Dendritic cell treated with granulocyte-macrophage colony-stimulating factor and Interleukin-4, amounts not matched to agents 40 ng/mL and 50 ng/mL, for 4 days (primary cell): ENCODE results near the gene LANCL1.
A peak's percentile ranks its signal among the peaks of the same experiment; 100 is the strongest.
"Not testable (repeated sequence)": the region's sequence is repeated elsewhere in the genome, so short reads cannot be mapped to it uniquely, and the experiment has no call there.

Source experiments
- H3K27ac Mint-ChIP-seq: one replicate; pipeline ENCODE4 v1.8.0; 2022; ENCODE audit warnings: mild to moderate bottlenecking, mixed read lengths
- H3K27me3 Mint-ChIP-seq: one replicate; pipeline ENCODE4 v1.8.0; 2022; ENCODE audit warnings: mild to moderate bottlenecking, mixed read lengths
- H3K36me3 Mint-ChIP-seq: one replicate; pipeline ENCODE4 v1.8.0; 2022; ENCODE audit warnings: low read depth, mixed read lengths
- H3K4me1 Mint-ChIP-seq: one replicate; pipeline ENCODE4 v1.8.0; 2022; ENCODE audit warnings: low read depth, mixed read lengths
- H3K4me3 Mint-ChIP-seq: one replicate; pipeline ENCODE4 v1.8.0; 2022; ENCODE audit warnings: mild to moderate bottlenecking, moderate library complexity, mixed read lengths
- H3K9me3 Mint-ChIP-seq: one replicate; pipeline ENCODE4 v1.8.0; 2022; ENCODE audit warnings: mixed read lengths
- intact Hi-C: fragments of 100-400 bp; cut with micrococcal nuclease; formaldehyde crosslinking; loops from one replicate; pipeline ENCODE4 v1.15.0; 2022

The LANCL1 gene

DNA sequence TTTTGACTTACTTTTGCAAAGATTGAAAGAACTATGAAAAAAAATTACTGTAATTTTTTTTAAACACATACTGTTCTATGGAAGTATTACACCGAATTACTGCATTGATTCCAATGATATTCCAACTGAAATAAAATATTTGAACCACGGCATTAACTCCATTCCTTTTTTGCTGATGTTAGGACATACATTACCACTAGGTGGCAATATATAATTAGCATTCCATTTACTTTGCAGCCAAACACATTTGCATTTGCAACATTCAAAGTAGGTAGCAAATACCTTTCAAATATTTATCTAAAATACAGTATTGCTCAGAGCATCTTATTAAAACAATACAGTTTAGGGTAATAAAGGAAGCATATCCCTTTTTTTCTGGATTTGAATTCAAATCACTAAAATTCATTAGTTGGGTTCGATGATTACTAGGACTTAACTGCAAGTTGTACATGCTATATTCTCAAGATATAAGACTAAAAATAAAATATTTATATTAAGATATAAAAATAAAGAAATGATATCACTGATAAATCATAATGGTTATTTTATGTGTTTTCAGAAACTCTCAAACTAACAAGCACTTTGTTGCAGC is 31.3 kb downstream of the LANCL1 start:
- Mint-ChIP-seq H3K4me1 (peaks cover 21% of the 10 kb centered on the region), H3K27ac (no peak overlapping the region), H3K27me3 (no peaks in the 10 kb centered on the region), H3K4me3 (no peak overlapping the region), H3K36me3 (peaks cover 32% of the 10 kb centered on the region), H3K9me3 (peaks cover 21% of the 10 kb centered on the region)
- intact Hi-C loops = loop anchor here (5.0 to 10.0 kb wide), 2 partner anchors 590 to 712 kb away; no protein-coding TSS in a partner anchor

GRCh38 chr2:210443527-210443926 is 33.0 kb downstream of the LANCL1 start:
- H3K36me3 Mint-ChIP-seq = peaks cover 25% of the 10 kb centered on the region
- peaks cover 18% of the 10 kb centered on the region for H3K9me3 Mint-ChIP-seq
- peaks cover 21% of the 10 kb centered on the region for H3K4me1 Mint-ChIP-seq
- H3K27me3 Mint-ChIP-seq = no peaks in the 10 kb centered on the region
- intact Hi-C loops = loop anchor here (10.0 kb wide), 1 partner anchor 591 kb away; no protein-coding TSS in a partner anchor
- H3K27ac Mint-ChIP-seq = peak overlapping the region; percentile 23
- H3K4me3 Mint-ChIP-seq = no peak overlapping the region

DNA sequence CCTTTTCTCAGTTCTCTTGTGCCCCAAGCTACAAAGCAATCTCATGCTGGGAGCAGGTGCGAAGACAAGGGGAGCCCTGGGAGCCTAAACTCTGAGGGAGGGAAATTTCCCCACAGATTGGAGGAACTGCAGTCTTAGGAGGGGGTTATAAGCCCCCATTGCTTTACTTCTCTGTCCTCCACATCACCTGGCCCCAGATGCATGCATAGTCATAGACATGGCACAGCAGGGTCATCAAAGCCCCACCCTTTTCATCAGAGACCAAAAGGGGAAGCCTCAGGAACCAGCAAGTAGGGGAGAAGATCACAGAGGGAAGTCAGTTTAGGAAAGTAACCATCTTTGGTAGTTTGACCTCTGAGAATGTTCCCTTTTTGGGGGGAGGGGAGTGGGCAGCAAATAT is 33.7 kb downstream of the LANCL1 start:
- Mint-ChIP-seq H3K36me3 (peaks cover 19% of the 10 kb centered on the region), H3K4me1 (peaks cover 21% of the 10 kb centered on the region), H3K4me3 (no peak overlapping the region), H3K27me3 (no peaks in the 10 kb centered on the region), H3K27ac (no peak overlapping the region), H3K9me3 (peaks cover 12% of the 10 kb centered on the region)
- intact Hi-C loops = loop anchor here (10.0 kb wide), 1 partner anchor 592 kb away; no protein-coding TSS in a partner anchor

DNA sequence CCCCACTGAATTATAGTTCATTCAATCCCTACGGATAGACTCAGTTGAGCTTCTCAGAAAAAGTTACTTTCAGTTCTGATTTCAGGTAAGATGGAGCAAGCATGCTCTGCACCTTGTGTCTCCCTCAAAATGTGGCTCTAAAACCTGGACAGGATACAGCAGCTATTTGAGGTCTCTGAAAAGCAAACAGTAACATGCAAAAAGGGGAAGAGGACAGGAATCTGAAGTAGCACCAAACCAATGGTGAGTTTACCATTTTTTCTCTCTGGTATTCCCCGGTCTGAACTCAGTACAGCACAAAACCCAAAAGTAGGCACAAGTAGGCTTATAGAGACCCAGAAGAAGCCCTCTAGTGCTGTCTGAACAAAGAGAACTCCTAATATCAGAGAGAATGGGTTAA is 34.1 kb downstream of the LANCL1 start:
- Mint-ChIP-seq H3K27ac (no peak overlapping the region), H3K27me3 (no peaks in the 10 kb centered on the region)
- intact Hi-C loops = loop anchor here (10.0 kb wide), 1 partner anchor 592 kb away; no protein-coding TSS in a partner anchor

DNA sequence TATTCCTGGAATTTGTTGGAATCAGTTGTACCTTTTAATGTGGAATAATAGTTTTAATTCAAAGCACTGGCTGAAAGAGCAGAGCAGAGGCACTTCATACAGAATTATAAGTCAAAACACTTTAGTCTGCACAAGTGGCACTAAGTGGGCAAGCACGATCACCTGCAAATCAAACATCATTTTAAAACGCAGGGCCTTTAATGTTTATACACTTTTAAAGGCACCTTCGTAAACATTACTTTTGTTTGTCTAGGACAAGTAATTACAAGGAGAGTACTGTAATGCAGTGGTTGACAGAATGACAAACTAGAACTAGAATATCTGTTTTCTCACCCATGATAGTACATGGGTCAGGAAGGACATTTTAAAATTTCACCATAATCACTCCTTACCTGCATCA is 36.4 kb downstream of the LANCL1 start:
- H3K4me3 Mint-ChIP-seq = no peak overlapping the region
- H3K4me1 Mint-ChIP-seq = peaks cover 21% of the 10 kb centered on the region
- intact Hi-C loops = loop anchor here (10.0 kb wide), 1 partner anchor 595 kb away; no protein-coding TSS in a partner anchor
- no peaks in the 10 kb centered on the region for H3K9me3 Mint-ChIP-seq
- no peaks in the 10 kb centered on the region for H3K27me3 Mint-ChIP-seq
- H3K36me3 Mint-ChIP-seq = peaks cover 19% of the 10 kb centered on the region
- H3K27ac Mint-ChIP-seq = no peak overlapping the region

More for the DNA sequence above, 34.1 kb downstream of the LANCL1 start:
- Mint-ChIP-seq H3K4me1 (peaks cover 21% of the 10 kb centered on the region), H3K9me3 (peaks cover 8% of the 10 kb centered on the region), H3K36me3 (peaks cover 15% of the 10 kb centered on the region), H3K4me3 (no peak overlapping the region)

DNA sequence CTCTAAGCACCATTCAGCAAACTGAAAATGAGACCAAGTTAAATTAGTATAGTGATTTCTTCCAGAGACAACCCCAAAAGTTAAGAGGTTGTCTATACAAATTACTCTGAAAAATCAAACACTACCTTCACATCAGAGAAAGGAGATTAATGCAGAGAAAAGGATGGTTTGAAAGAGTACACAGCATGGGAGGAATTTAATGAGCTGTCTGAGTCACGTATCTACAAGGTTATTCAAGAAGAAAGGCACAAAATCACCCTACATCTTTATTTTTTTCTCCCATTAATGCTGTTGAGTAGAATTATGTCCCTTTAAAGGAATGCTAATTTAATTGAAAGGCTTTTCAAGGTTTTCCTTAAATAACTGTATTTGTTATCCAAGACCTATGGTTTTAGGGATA is 41.1 kb downstream of the LANCL1 start:
- intact Hi-C loops = no loop called here
- Mint-ChIP-seq H3K9me3 (no peaks in the 10 kb centered on the region), H3K27ac (no peak overlapping the region), H3K36me3 (peaks cover 41% of the 10 kb centered on the region), H3K4me1 (no peaks in the 10 kb centered on the region), H3K4me3 (no peak overlapping the region), H3K27me3 (no peaks in the 10 kb centered on the region)

- Mint-ChIP-seq H3K4me1 (no peaks in the 10 kb centered on the region), H3K9me3 (peaks cover 4% of the 10 kb centered on the region), H3K27ac (no peak overlapping the region), H3K4me3 (no peak overlapping the region), H3K27me3 (no peaks in the 10 kb centered on the region), H3K36me3 (peaks cover 41% of the 10 kb centered on the region)
- intact Hi-C loops = no loop called here
Observed at GRCh38 chr2:210432633-210433032, 43.9 kb downstream of the LANCL1 start.

DNA sequence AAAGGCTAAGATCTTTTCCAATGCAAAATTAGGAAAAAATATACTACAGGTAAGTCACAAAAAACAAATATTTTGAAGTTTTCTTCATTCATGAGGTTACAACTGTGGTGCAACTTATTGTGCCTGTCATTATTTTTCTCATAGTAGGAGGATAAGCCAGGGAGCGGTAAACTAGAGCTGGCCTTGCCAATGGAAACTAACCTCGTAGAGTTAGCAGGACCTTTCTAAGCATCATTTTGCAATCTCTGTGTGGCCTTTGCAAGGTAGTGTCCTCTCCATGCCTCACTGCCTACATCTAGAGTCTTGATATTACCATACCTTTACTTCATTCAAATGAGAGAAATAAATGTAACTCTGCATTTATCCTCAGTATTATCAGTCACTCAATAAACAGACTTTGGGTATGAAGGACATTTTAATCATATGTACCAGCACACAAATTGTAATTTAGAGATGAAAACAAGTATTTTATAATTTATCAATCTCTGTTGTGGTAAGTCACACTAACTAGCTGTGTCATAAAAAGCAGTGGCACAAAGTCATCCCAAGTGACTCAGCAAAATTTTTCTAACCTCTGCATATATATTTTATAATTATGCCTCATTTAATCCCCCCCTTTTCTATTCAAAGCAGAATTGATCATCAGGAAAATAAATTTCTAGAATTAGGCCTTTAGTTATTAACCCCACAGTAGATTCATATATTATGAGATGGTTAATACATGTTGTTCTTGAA is 47.0 kb downstream of the LANCL1 start:
- intact Hi-C loops = no loop called here

GRCh38 chr2:210428393-210429179 is 48.0 kb downstream of the LANCL1 start:
- H3K36me3 Mint-ChIP-seq = peaks cover 17% of the 10 kb centered on the region
- peaks cover 41% of the 10 kb centered on the region for H3K9me3 Mint-ChIP-seq
- no peaks in the 10 kb centered on the region for H3K4me1 Mint-ChIP-seq
- H3K4me3 Mint-ChIP-seq = no peak overlapping the region
- no peak overlapping the region for H3K27ac Mint-ChIP-seq
- H3K27me3 Mint-ChIP-seq = no peaks in the 10 kb centered on the region
- intact Hi-C loops = no loop called here

More for the DNA sequence above, 47.0 kb downstream of the LANCL1 start:
- Mint-ChIP-seq H3K36me3 (peaks cover 27% of the 10 kb centered on the region), H3K4me3 (no peak overlapping the region), H3K9me3 (peaks cover 34% of the 10 kb centered on the region), H3K27ac (no peak overlapping the region), H3K27me3 (no peaks in the 10 kb centered on the region), H3K4me1 (no peaks in the 10 kb centered on the region)

GRCh38 chr2:210427309-210427708 is 49.2 kb downstream of the LANCL1 start:
- peaks cover 41% of the 10 kb centered on the region for H3K9me3 Mint-ChIP-seq
- H3K36me3 Mint-ChIP-seq = peaks cover 16% of the 10 kb centered on the region

DNA sequence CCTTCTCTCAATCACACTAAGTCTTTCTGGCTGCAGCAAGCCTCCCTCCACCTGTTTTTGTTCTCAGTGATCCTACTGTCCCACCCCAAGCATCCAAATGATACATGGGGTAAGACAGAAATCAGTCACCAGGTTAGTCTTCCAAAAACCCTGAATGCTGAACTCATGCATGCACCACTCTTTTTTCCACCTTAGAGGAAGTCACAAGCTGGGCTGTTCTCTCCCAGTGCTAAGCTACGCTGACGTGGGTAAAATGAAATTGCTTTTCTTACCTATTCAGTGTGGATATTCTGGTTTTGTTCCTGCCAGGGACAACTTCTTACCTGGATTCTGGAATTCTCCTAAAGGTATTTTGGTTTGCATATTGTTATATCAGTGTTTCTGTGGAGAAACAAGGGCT is 54.2 kb downstream of the LANCL1 start:
- Mint-ChIP-seq H3K4me1 (peaks cover 15% of the 10 kb centered on the region), H3K27me3 (no peaks in the 10 kb centered on the region), H3K9me3 (peaks cover 34% of the 10 kb centered on the region), H3K4me3 (no peak overlapping the region), H3K27ac (no peak overlapping the region), H3K36me3 (peaks cover 6% of the 10 kb centered on the region)
- intact Hi-C loops = no loop called here

More at GRCh38 chr2:210427309-210427708, 49.2 kb downstream of the LANCL1 start:
- H3K4me1 Mint-ChIP-seq, H3K27me3 Mint-ChIP-seq, H3K27ac Mint-ChIP-seq, intact Hi-C loops, H3K4me3 Mint-ChIP-seq: not testable (repeated sequence)

- Mint-ChIP-seq H3K36me3 (peaks cover 3% of the 10 kb centered on the region), H3K9me3 (peaks cover 30% of the 10 kb centered on the region), H3K27ac (no peak overlapping the region), H3K4me1 (peaks cover 15% of the 10 kb centered on the region), H3K4me3 (no peak overlapping the region), H3K27me3 (no peaks in the 10 kb centered on the region)
- intact Hi-C loops = no loop called here
Observed at GRCh38 chr2:210421916-210422315, 54.6 kb downstream of the LANCL1 start.

GRCh38 chr2:210412660-210413059 is 63.9 kb downstream of the LANCL1 start:
- Mint-ChIP-seq H3K27me3 (no peaks in the 10 kb centered on the region), H3K36me3 (no peaks in the 10 kb centered on the region)
- intact Hi-C loops = no loop called here

DNA sequence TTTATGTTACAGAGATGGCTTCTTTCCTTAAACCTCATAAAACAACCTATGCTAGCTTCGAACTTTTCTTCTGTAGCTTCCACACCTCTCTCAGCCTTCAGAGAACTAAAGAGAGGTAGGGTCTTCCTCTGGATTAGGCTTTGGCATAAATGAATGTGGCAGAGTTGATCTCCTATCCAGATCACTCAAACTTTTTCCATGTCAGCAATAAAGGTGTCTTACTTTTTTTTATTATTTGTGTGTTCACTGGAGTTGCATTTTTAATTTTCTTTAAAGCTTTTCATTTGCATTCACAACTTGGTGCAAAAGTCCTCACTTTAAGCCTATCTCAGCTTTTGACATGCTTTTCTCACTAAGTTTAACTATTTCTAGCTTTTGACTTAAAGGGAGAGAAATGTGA is 66.0 kb downstream of the LANCL1 start:
- intact Hi-C loops = no loop called here
- Mint-ChIP-seq H3K4me3 (no peak overlapping the region), H3K9me3 (no peaks in the 10 kb centered on the region), H3K4me1 (no peaks in the 10 kb centered on the region), H3K27me3 (no peaks in the 10 kb centered on the region), H3K36me3 (no peaks in the 10 kb centered on the region), H3K27ac (no peak overlapping the region)

More at GRCh38 chr2:210412660-210413059, 63.9 kb downstream of the LANCL1 start:
- Mint-ChIP-seq H3K4me1 (no peaks in the 10 kb centered on the region), H3K4me3 (no peak overlapping the region), H3K27ac (no peak overlapping the region), H3K9me3 (no peaks in the 10 kb centered on the region)
